Tibial nerve (tissue), 4 donors: Measurements from ENCODE around the gene RASGRF1. TPM values are rescaled to one million over a fixed set of nuclear protein-coding genes. Genes with fewer than 3 reads are reported as not detected.

Experiments used
- DNase-seq, 2 donors: peaks; one replicate each; pipeline ENCODE4 v3.0.0-alpha.2; 2019; ENCODE audit warnings: low spot score in 2 of 2
- H3K27ac ChIP-seq, 4 donors: fragments of 200-600 bp; sonication (generic) in 3 of 4; one replicate each; pipeline ENCODE4 v1.5.1; 2017 to 2019; ENCODE audit warnings: mild to moderate bottlenecking in 1 of 4
- H3K27me3 ChIP-seq, 2 donors: fragments of 200-600 bp; sonication (generic) in 1 of 2; one replicate each; pipeline versions ENCODE4 v1.5.1 to v1.6.0; 2017 to 2019
- H3K36me3 ChIP-seq, 3 donors: fragments of 200-600 bp; sonication (generic); one replicate each; pipeline ENCODE4 v1.5.1; 2018 to 2019
- H3K4me1 ChIP-seq, 4 donors: fragments of 200-600 bp; sonication (generic) in 3 of 4; one replicate each; pipeline ENCODE4 v1.5.1; 2017 to 2019
- H3K4me3 ChIP-seq, 4 donors: fragments of 200-600 bp; sonication (generic) in 3 of 4; one replicate each; pipeline ENCODE4 v1.5.1; 2017 to 2019; ENCODE audit warnings: mild to moderate bottlenecking in 1 of 4, moderate library complexity in 1 of 4
- H3K9me3 ChIP-seq, 4 donors: fragments of 200-600 bp; sonication (generic) in 3 of 4; one replicate each; pipeline ENCODE4 v1.5.1; 2017 to 2019
- EP300 ChIP-seq, 2 donors: sonication (generic); formaldehyde crosslinking; IDR thresholded peaks; one replicate each; pipeline ENCODE4 v1.6.1; 2017; ENCODE audit warnings: antibody characterized with exemption in 2 of 2, mild to moderate bottlenecking in 1 of 2
- POLR2A ChIP-seq, 2 donors: fragments of 450-650 bp; IDR thresholded peaks; one replicate each; pipeline ENCODE4 v1.6.1; 2017; ENCODE audit warnings: antibody characterized with exemption in 2 of 2, mild to moderate bottlenecking in 2 of 2, moderate library complexity in 2 of 2
- WGBS, 2 donors: methylation state at CpG; one replicate each; pipeline ENCODE4 v1.1.5; 2018; 5-methylcytosine and 5-hydroxymethylcytosine counted together
- total RNA-seq, 4 donors: library from RNA; depleted of rRNA; stranded (reverse); fragments of >200 nt; gene quantifications; one replicate each; pipeline ENCODE4 v1.1.0, GENCODE V29; 2016
- TF ChIP-seq, protein P1 (sequence below), 5 experiments: fragments of 200-600 bp in 3 of 5; fragments of 450-650 bp in 2 of 5; sonication (generic) in 3 of 5; IDR thresholded peaks; one replicate each; pipeline ENCODE4 v1.5.1; 2016 to 2019; ENCODE audit warnings: antibody characterized with exemption in 5 of 5, mild to moderate bottlenecking in 3 of 5, moderate library complexity in 2 of 5

Gene RASGRF1
- total RNA-seq, 4 donors from 2014 or later: 0.30 to 0.98 (median 0.65) TPM

DNA sequence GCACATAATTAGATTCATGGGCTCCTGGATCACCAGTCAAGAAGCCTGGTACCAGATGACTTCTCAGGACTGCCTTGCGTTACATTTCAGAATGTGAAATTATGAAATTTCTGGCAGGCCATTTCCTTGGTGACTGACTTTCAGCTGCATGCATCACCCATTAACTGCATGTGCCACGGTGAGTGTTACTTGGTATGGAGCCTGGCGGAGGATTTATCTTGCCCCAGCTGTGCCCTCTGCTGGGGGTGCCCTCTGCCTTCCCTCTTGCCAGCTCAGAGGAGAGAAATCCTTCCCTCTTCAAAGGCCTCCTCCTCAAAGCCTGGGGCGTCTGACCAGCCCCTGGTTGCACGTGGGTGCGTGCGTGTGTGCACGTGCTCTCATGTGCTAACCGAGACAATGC, 88.0 kb downstream of the RASGRF1 start:
- Histone ChIP-seq H3K4me1 (peaks cover 0 to 17% (median 8%) of the 10 kb centered on the region in 4 donors), H3K4me3 (no peak overlapping the region), H3K27ac (no peak overlapping the region), H3K36me3 (no peaks in the 10 kb centered on the region), H3K9me3 (no peaks in the 10 kb centered on the region), H3K27me3 (no peaks in the 10 kb centered on the region)
- no peak for DNase-seq
- TF ChIP-seq POLR2A (IDR thresholded peaks at IDR 0.05) (no peak), EP300 (IDR thresholded peaks at IDR 0.05) (no peak)
- TF ChIP-seq, protein P1, sequence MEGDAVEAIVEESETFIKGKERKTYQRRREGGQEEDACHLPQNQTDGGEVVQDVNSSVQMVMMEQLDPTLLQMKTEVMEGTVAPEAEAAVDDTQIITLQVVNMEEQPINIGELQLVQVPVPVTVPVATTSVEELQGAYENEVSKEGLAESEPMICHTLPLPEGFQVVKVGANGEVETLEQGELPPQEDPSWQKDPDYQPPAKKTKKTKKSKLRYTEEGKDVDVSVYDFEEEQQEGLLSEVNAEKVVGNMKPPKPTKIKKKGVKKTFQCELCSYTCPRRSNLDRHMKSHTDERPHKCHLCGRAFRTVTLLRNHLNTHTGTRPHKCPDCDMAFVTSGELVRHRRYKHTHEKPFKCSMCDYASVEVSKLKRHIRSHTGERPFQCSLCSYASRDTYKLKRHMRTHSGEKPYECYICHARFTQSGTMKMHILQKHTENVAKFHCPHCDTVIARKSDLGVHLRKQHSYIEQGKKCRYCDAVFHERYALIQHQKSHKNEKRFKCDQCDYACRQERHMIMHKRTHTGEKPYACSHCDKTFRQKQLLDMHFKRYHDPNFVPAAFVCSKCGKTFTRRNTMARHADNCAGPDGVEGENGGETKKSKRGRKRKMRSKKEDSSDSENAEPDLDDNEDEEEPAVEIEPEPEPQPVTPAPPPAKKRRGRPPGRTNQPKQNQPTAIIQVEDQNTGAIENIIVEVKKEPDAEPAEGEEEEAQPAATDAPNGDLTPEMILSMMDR (IDR thresholded peaks at IDR 0.05): no peak
- WGBS, 2 donors: 84 to 86% methylated on average over 9 of the region's 9 CpGs

DNA sequence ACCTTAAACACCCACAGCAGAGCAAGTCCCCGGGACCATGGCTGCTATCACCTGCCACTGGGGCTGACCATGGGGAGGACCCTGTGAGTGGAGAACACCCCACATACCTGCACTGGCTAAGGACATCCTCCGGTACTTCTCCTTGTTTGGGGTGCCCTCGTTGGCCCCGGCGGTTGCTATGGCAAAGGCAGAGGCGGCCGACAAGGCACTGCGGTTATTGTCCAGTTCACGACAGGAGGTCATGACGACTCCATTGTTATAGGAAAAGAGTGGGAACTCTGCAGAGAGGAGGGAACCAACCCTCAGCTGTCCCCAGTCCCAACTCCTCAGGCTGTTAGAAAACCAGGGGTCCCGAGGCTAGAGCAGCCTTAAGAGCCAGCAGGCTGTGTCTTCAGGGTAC, 90.9 kb downstream of the RASGRF1 start:
- Histone ChIP-seq H3K27me3 (no peaks in the 10 kb centered on the region), H3K36me3 (no peaks in the 10 kb centered on the region), H3K9me3 (no peaks in the 10 kb centered on the region), H3K4me3 (no peak overlapping the region), H3K27ac (no peak overlapping the region), H3K4me1 (peaks cover 0 to 11% (median 5%) of the 10 kb centered on the region in 4 donors)
- DNase-seq: no peak
- 72 to 77% methylated on average over 7 to 11 of the region's 11 CpGs for WGBS, 2 donors
- TF ChIP-seq, protein P1 (IDR thresholded peaks at IDR 0.05): no peak
- TF ChIP-seq POLR2A (IDR thresholded peaks at IDR 0.05) (no peak), EP300 (IDR thresholded peaks at IDR 0.05) (no peak)

DNA sequence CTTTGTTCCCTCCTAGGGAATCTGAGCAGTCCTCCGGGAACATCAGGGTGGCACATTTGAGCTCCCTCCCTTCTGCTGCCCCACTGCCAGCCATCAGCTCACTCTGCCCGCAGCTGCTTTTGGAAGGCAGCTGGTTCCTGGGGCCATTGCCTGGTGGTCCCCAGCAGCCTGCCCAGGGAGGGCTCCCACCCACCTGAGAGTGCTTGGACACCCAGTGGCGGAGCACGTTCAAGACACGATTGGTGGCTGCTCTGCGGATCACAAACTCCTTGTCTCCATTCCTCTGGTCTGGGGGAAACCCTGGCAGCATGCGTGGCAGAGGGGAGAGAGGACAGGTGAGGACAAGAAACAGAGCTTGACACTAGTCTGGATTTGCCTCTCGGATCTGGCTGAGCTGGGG, 92.1 kb downstream of the RASGRF1 start:
- no peak overlapping the region for H3K4me3 ChIP-seq
- no peaks in the 10 kb centered on the region for H3K36me3 ChIP-seq
- DNase-seq: no peak
- H3K27me3 ChIP-seq: no peaks in the 10 kb centered on the region
- 81 to 91% methylated on average over 6 to 8 of the region's 8 CpGs for WGBS, 2 donors
- H3K4me1 ChIP-seq: peaks cover 0 to 3% (median 0%) of the 10 kb centered on the region in 4 donors
- no peak overlapping the region for H3K27ac ChIP-seq
- no peaks in the 10 kb centered on the region for H3K9me3 ChIP-seq
- TF ChIP-seq, protein P1 (IDR thresholded peaks at IDR 0.05): no peak
- TF ChIP-seq POLR2A (IDR thresholded peaks at IDR 0.05): no peak
- no peak for TF ChIP-seq EP300 (IDR thresholded peaks at IDR 0.05)

DNA sequence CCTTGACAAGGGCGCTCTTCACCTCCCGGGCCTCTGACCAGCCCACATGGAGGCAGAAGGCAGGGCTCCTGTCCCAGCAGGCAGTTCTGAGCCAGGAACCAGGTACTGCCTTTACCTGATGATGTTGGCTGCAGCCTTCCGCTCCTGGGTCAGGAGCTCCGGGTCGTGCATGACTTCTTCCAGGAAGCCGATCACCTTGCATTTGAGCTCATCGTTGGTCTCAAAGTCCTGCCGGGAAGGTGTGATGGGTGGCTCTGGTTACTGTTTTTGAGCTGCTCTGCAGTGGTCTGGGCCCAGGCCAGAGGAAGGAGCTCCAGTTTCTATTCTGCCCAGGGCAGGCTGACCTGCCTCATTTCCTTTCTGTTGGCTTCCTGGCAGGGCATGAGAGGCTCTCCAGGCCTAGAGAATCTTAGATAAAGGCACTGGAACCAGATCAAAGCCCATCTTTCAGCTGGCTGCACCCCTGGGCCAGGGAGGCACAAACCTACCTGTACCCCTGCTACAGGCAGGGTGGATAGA, 92.5 kb downstream of the RASGRF1 start:
- peaks cover 0 to 3% (median 0%) of the 10 kb centered on the region in 4 donors for H3K4me1 ChIP-seq
- no peaks in the 10 kb centered on the region for H3K36me3 ChIP-seq
- 84 to 85% methylated on average over 8 of the region's 8 CpGs for WGBS, 2 donors
- TF ChIP-seq POLR2A (IDR thresholded peaks at IDR 0.05) (no peak), EP300 (IDR thresholded peaks at IDR 0.05) (no peak)
- no peaks in the 10 kb centered on the region for H3K9me3 ChIP-seq
- H3K4me3 ChIP-seq: no peak overlapping the region
- H3K27ac ChIP-seq: no peak overlapping the region
- no peak for DNase-seq
- H3K27me3 ChIP-seq: no peaks in the 10 kb centered on the region

DNA sequence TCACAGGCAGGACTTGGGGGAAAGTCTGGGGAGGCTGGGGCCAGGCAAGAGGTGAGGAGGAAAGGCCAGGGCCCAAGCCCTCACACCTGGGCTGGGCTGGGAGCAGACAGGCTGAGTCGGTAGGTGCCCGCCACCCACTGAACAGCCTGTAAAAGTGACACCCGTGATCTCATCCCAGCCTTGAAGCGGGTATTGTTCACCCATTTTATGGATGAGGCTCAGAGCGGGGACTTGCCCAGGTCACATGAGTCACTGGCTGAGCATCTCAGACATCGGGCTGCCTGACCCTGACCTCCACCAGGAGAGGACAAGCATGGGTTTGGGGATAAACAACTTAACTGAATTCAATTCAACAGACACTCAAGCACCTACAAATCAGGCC, 93.7 kb downstream of the RASGRF1 start:
- H3K36me3 ChIP-seq: no peaks in the 10 kb centered on the region
- no peak overlapping the region for H3K27ac ChIP-seq
- peaks cover 0 to 3% (median 0%) of the 10 kb centered on the region in 4 donors for H3K4me1 ChIP-seq
- H3K9me3 ChIP-seq: no peaks in the 10 kb centered on the region
- H3K4me3 ChIP-seq: no peak overlapping the region
- no peak for DNase-seq
- 85% methylated on average over 4 to 6 of the region's 6 CpGs for WGBS, 2 donors
- H3K27me3 ChIP-seq: no peaks in the 10 kb centered on the region
- TF ChIP-seq POLR2A (IDR thresholded peaks at IDR 0.05): no peak
- no peak for TF ChIP-seq EP300 (IDR thresholded peaks at IDR 0.05)
- TF ChIP-seq, protein P1 (IDR thresholded peaks at IDR 0.05): no peak
